GM19025 (cell line): ENCODE results near the gene GLDN.

ENCODE experiments used
- ATAC-seq: cut with Tn5 transposase; IDR thresholded peaks from one replicate; pipeline ENCODE4 v1.9.1; 2021; ENCODE audit warnings: mild to moderate bottlenecking, low read depth, moderate library complexity; ENCODE audit not compliant: unreplicated experiment

The GLDN gene

GRCh38 chr15:51341366-51342226 is at the start of gene GLDN:
Gene GLDN, plus strand, starts transcription at chr15:51341655. Its CDS starts 30 bp downstream, at chr15:51341685.
- ATAC-seq = no peak

GRCh38 chr15:51298620-51299019 is 42.8 kb upstream of the GLDN start:
- no peak for ATAC-seq

DNA sequence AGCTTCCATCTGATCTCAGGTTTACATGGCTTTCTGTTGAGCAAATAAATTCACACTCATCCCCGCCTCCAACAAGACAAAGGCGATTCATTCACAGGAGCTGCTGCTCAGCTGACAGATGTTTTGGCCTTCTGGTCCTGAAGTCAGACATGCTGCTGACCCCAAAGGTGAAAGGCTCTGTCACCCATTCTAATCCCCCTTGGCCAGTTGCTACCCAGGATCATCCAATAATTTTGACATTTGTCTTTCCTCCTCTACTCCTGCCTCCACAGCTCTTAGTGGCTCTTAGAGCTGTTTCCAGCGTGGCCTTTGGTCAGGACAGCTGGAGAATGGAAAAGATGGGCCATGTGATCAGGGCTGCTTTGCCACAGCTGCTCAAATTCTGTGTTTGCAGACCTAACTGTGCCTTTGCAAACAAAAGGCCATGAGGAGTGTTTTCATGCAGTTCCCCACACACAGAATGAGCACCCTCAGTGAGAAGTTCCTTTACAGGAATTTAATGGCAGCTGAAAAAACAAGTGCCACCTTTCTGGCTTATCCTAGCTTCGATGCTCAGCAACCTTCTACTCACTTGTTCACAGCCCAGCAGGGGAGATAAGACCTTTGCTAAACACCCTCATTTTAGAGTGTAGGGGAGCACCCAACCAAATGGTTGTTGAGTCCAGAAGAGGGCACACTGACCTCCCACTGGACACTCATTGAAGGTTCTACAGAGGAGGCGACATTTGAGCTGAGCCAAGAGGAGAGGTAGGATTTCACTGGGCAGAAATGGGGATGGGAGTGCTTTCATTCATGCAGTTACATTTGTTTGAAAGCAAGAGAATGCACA is 42.1 kb upstream of the GLDN start:
- ATAC-seq = no peak

DNA sequence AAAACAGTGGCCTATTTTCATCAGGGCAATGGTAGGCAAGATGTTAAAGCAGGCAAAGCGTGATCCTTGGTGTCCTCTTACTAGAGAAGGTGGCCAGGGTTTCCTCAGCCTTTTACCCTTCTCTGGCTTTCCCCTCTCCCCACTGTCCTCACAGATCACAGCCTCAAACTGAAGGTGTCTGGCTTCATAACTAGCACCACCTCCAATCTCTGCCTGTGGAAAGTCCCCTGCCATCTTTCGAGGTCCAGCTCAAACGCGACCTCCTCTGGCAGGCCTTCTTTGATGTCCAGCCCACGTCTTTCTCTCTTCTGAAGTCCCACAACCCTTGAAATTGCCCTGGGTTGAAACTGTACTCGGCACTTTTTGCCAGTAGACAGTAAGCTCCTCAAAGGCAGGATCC is 39.0 kb upstream of the GLDN start:
- ATAC-seq = no peak

DNA sequence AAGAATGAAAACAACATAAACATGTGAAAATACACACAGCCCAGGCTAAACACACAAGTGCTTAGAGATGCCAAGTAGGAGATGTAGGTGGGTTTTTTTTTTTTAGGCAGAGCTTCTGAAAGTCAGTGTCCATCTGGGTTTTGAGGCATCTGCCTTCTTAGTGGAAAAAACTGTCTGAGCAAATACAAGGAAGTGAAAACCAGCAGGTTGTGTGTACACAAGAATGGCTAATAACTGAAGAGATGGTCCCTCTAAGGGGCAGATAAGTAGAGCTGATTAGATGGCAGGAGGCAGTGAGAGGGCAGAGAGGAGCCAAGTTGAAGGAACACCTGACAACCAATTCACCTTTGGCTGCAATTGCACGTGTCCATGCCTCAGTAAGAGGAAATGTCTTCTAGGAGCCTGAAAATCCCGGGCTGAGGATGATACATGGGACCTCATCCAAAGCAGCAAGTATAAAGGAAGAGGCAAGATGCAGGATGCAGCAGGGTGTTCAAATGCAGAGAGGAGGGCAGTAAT is 37.9 kb upstream of the GLDN start:
- ATAC-seq = no peak

- ATAC-seq = no peak
Observed at GRCh38 chr15:51307325-51307724, 34.1 kb upstream of the GLDN start.

GRCh38 chr15:51307811-51308210 is 33.6 kb upstream of the GLDN start:
- ATAC-seq = no peak

GRCh38 chr15:51310064-51310463 is 31.4 kb upstream of the GLDN start:
- ATAC-seq = no peak

GRCh38 chr15:51311510-51311909 is 29.9 kb upstream of the GLDN start:
- ATAC-seq = no peak

GRCh38 chr15:51312166-51313073 is 29.0 kb upstream of the GLDN start:
- no peak for ATAC-seq

DNA sequence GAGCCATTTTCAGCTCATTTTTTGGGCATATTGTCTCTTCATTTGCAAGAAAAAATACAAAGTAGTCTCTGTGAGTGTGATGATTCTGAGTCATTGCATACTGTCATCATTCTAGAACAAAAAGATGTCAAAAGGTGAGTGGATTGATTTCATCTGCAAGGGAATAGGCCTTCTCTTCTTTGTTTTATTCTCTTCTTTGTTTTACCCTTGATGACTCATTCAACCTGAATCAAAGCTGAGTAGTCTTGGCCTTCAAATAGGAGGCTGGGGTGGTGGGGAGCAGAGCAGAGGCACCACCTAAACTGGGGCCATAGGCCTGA is 28.4 kb upstream of the GLDN start:
- ATAC-seq = no peak

DNA sequence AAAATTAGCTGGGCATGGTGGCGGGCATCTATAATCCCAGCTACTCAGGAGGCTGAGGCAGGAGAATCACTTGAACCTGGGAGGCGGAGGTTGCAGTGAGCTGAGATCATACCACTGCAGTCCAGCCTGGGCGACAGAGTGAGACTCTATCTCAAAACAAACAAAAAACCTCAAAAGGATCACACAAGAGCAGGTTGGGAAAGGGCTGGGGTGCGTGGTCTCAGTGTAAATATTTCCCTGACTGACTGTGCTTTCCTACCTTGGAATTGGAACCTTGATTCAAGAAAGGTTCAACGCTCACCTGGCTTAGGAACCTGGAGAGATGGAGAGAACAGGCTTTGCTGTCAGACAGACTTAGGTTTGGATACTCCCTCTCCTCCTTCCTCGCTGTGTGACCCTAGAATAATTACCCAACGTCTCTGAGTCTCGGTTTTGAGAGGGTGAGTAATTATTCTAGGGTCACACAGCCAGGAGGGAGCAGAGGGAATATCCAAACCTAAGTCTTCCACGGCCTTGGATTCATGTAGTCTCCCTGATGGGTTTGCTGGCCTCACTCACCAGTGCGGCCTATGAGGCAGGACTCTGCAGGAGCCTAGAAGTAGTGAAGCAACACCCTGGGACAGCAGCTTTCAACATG is 27.7 kb upstream of the GLDN start:
- ATAC-seq = no peak

GRCh38 chr15:51314391-51315337 is 26.8 kb upstream of the GLDN start:
- no peak for ATAC-seq

DNA sequence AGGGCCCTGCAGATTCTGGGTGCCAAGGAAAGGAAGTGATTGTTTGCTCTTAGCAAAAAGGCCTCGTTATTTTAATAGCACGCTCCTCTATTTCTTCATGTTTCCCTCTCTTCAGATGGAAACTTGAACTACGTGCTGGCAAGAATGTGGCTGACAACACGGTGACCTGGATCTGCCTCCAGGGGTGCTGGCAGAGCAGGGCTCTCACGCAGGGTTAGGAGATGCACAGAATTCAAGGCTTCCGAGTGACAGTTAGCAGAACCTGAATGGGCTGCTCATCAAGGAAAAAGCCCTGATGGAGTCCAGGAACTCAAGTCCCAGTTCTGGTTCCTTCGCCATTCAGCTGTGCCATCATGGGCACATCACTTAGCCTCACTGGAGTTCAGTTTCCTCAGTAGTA is 25.7 kb upstream of the GLDN start:
- ATAC-seq = no peak

DNA sequence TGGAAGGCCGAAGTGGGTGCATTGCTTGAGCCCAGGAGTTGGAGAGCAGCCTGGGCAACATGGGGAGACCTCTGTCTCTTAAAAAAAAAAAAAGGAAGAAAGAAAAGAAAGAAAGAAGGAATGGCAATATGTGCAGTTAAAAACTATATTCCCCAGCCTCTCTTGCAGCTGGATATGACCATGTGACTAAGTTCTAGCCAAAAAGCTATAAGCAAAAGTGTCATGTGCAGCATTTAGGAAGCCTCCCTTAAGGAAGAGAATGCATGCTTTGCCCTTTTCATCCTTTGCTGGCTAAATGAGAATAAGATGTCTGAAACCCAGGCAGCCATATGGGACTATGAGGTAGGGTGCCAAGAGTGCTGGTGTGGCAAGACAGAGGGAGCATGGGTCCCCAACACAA is 24.8 kb upstream of the GLDN start:
- ATAC-seq = no peak

GRCh38 chr15:51318382-51319150 is 22.9 kb upstream of the GLDN start:
- no peak for ATAC-seq

DNA sequence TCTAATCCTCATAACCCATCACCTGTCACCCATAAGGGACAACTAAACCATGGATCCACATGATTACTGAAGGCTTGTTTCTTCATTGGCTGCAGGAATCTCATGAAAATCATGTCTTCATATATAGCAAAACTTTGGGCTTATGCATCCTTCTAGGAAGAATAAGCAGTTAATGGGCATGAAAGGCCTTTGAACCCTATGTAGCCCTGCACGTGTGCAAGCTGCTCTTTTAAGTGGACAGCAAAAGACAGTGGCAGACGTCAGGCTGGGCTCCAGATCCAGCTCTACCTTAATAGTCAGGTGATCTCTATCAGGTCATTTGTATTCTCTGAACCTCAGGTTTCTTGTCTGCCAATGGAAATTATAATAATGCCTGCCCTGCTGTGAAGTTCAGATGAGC is 21.9 kb upstream of the GLDN start:
- ATAC-seq = no peak

- no peak for ATAC-seq
Observed at GRCh38 chr15:51320843-51321242, 20.6 kb upstream of the GLDN start.
